Adrenal gland (tissue), 12 donors: ENCODE results near the gene CDKL1. TPM values are rescaled to one million over a fixed set of nuclear protein-coding genes. Genes with fewer than 3 reads are reported as not detected.

ENCODE experiments used
- DNase-seq, 7 donors: peaks; one replicate each; pipeline ENCODE4 v3.0.0-alpha.2; 2019 to 2020
- H3K27ac ChIP-seq, 5 donors: fragments of 200-600 bp; sonication (generic) in 4 of 5; 1 replicate in 3 of 5; 2 replicates in 2 of 5; pipeline versions ENCODE4 v1.5.1 to v1.8.0; 2016 to 2020; ENCODE audit warnings: mild to moderate bottlenecking in 1 of 5
- H3K27me3 ChIP-seq: fragments of 200-600 bp; 2 replicates; pipeline ENCODE4 v1.8.0; 2021
- H3K36me3 ChIP-seq, 2 donors: fragments of 200-600 bp; replicated peaks in 1 of 2; 1 replicate in 1 of 2; 2 replicates in 1 of 2; pipeline versions ENCODE4 v1.5.1 to v1.8.0; 2018 to 2022
- H3K4me1 ChIP-seq, 2 donors: fragments of 200-600 bp; replicated peaks in 1 of 2; 1 replicate in 1 of 2; 2 replicates in 1 of 2; pipeline versions ENCODE4 v1.5.1 to v1.8.0; 2018 to 2021
- H3K4me3 ChIP-seq, 4 donors: fragments of 200-600 bp; sonication (generic) in 3 of 4; one replicate each; pipeline ENCODE4 v1.5.1; 2016 to 2018
- H3K9me3 ChIP-seq, 3 donors: fragments of 200-600 bp; sonication (generic) in 1 of 3; replicated peaks in 1 of 3; 1 replicate in 2 of 3; 2 replicates in 1 of 3; pipeline versions ENCODE4 v1.5.1 to v1.8.0; 2016 to 2021
- CTCF ChIP-seq, 6 experiments: fragments of 450-650 bp in 4 of 6; fragments of 200-600 bp in 2 of 6; sonication (generic) in 1 of 6; IDR thresholded peaks; 1 replicate in 5 of 6; 2 replicates in 1 of 6; pipeline versions ENCODE4 v1.5.1 to v1.8.0; 2016 to 2021; ENCODE audit warnings: antibody characterized with exemption in 6 of 6, mild to moderate bottlenecking in 2 of 6, moderate library complexity in 1 of 6
- POLR2A ChIP-seq, 2 donors: fragments of 450-650 bp; IDR thresholded peaks; one replicate each; pipeline ENCODE4 v1.6.1; 2017; ENCODE audit warnings: antibody characterized with exemption in 2 of 2, mild to moderate bottlenecking in 2 of 2, moderate library complexity in 1 of 2
- WGBS, 4 donors: extraction: QIAGEN DNeasy Blood & Tissue Kit in 2 of 4; methylation state at CpG; one replicate each; pipeline versions ENCODE4 v1.1.5 to v1.1.7; 2013 to 2017; 5-methylcytosine and 5-hydroxymethylcytosine counted together
- intact Hi-C, 2 donors: fragments of 100-400 bp; cut with DNase I; formaldehyde crosslinking; loops; one replicate each; pipeline versions ENCODE4 v1.14.1 to v1.15.0; 2022 to 2023
- polyA plus RNA-seq, 3 donors: library from polyadenylated mRNA; stranded (reverse); fragments of 200-250 nt in 2 of 3; fragments of 350-450 nt in 1 of 3; fragmentation: Illumina TruSeq in 1 of 3; extraction: RNeasy Lipid Tissue Mini Kit (QIAGEN cat#74804) in 1 of 3; gene quantifications; one replicate each; pipeline ENCODE4 v1.2.3, GENCODE V29; 2013 to 2014
- total RNA-seq, 9 donors: library from RNA; depleted of rRNA in 4 of 9; stranded (reverse); fragments of >200 nt in 4 of 9; fragments of 120-200 nt in 1 of 9; fragmentation: NEBNext Ultra II Directional in 1 of 9; extraction: Animal tissue kit (Norgen Biotek cat#: 25700) in 1 of 9; gene quantifications; one replicate each; pipeline versions ENCODE4 v1.1.0 to v1.2.4, GENCODE V29; 2013 to 2023
- donor health status: healthy with polysubstance abuse.
- donor health status: Bipolar disorder and iron deficiency.
- donor health status: DM: yes; HTN: yes; CAD: no.
- donor health status: DM: no; HTN: no; CAD: no.
- donor health status: DM: no; HTN: no; CAD: no.
- donor health status: DM: yes; HTN: yes; CAD: no.

Gene CDKL1
- total and polyA plus RNA-seq, 12 donors = 1.5 to 17.2 (median 7.6) TPM

- H3K27me3 ChIP-seq = no peaks in the 10 kb centered on the region
- peaks cover 0 to 23% of the 10 kb centered on the region in 2 donors for H3K36me3 ChIP-seq
- no peaks in the 10 kb centered on the region for H3K9me3 ChIP-seq
- no peak overlapping the region for H3K4me3 ChIP-seq
- no peak for DNase-seq
- H3K4me1 ChIP-seq = no peaks in the 10 kb centered on the region
- H3K27ac ChIP-seq = no peak overlapping the region
- intact Hi-C loops = no loop called here
- TF ChIP-seq CTCF (IDR thresholded peaks at IDR 0.05) (no peak), POLR2A (IDR thresholded peaks at IDR 0.05) (no peak)
- WGBS, 4 donors = 93 to 96% (median 94%) methylated on average over 2 of the region's 2 CpGs
Observed at GRCh38 chr14:50425105-50425504, 28.4 kb upstream of the CDKL1 start.

- intact Hi-C loops = no loop called here
- no peak overlapping the region for H3K4me3 ChIP-seq
- no peaks in the 10 kb centered on the region for H3K9me3 ChIP-seq
- TF ChIP-seq CTCF (IDR thresholded peaks at IDR 0.05) = no peak
- no peak for TF ChIP-seq POLR2A (IDR thresholded peaks at IDR 0.05)
- no peak overlapping the region for H3K27ac ChIP-seq
- no peak for DNase-seq
- no peaks in the 10 kb centered on the region for H3K4me1 ChIP-seq
- H3K36me3 ChIP-seq = peaks cover 0 to 23% of the 10 kb centered on the region in 2 donors
- WGBS, 4 donors = 92 to 100% (median 95%) methylated on average over 3 of the region's 3 CpGs
- H3K27me3 ChIP-seq = no peaks in the 10 kb centered on the region
Observed at GRCh38 chr14:50423529-50423928, 26.8 kb upstream of the CDKL1 start.

- TF ChIP-seq CTCF (IDR thresholded peaks at IDR 0.05) (no peak), POLR2A (IDR thresholded peaks at IDR 0.05) (no peak)
Observed at GRCh38 chr14:50421499-50421898, 24.8 kb upstream of the CDKL1 start.

GRCh38 chr14:50417853-50418252 is 21.2 kb upstream of the CDKL1 start:
- TF ChIP-seq CTCF (IDR thresholded peaks at IDR 0.05) = no peak
- TF ChIP-seq POLR2A (IDR thresholded peaks at IDR 0.05) = no peak
- H3K27ac ChIP-seq = peak overlapping the region in 1 of 5 donors; percentile 41
- DNase-seq = no peak
- H3K4me1 ChIP-seq = peaks cover 4 to 10% of the 10 kb centered on the region in 2 donors
- H3K27me3 ChIP-seq = no peaks in the 10 kb centered on the region
- WGBS, 4 donors = 62 to 75% (median 69%) methylated on average over 2 of the region's 2 CpGs
- intact Hi-C loops = no loop called here
- H3K4me3 ChIP-seq = no peak overlapping the region
- no peaks in the 10 kb centered on the region for H3K9me3 ChIP-seq
- no peaks in the 10 kb centered on the region for H3K36me3 ChIP-seq

More at GRCh38 chr14:50421499-50421898, 24.8 kb upstream of the CDKL1 start:
- no peak overlapping the region for H3K4me3 ChIP-seq
- H3K27me3 ChIP-seq = no peaks in the 10 kb centered on the region
- intact Hi-C loops = no loop called here
- peaks cover 4 to 10% of the 10 kb centered on the region in 2 donors for H3K4me1 ChIP-seq
- H3K36me3 ChIP-seq = peaks cover 0 to 23% of the 10 kb centered on the region in 2 donors
- no peak for DNase-seq
- WGBS, 4 donors = 95 to 96% (median 96%) methylated on average over 7 of the region's 7 CpGs
- no peak overlapping the region for H3K27ac ChIP-seq
- no peaks in the 10 kb centered on the region for H3K9me3 ChIP-seq
